Measurements from ENCODE around the gene EIF2AK3. TPM values are rescaled to one million over a fixed set of nuclear protein-coding genes. Genes with fewer than 3 reads are reported as not detected.

EIF2AK3 gene
- polyA plus RNA-seq, 3 donors = 2.0 to 6.6 (median 2.3) TPM

GRCh38 chr2:88668862-88669261 lies 41.6 kb upstream of the EIF2AK3 start:
- Histone ChIP-seq H2AFZ (ENCODE audit: insufficient read depth, low read depth, low read length, poor library complexity, severe bottlenecking) (no peak overlapping the region), H3K9me3 (replicated peaks in 1 of 2; ENCODE audit: control insufficient read depth in 1 of 2, insufficient read depth in 1 of 2, low read length in 2 of 2) (no peaks in the 10 kb centered on the region), H3K4me2 (replicated peaks; ENCODE audit: extremely low read depth, low read length, poor library complexity, severe bottlenecking) (no peak overlapping the region), H3K79me2 (ENCODE audit: insufficient read depth, low read length) (no peaks in the 10 kb centered on the region), H3K27ac (ENCODE audit: low read depth in 1 of 2, low read length in 2 of 2) (no peak overlapping the region), H3K9ac (ENCODE audit: insufficient read depth, low read length, poor library complexity, severe bottlenecking) (no peak overlapping the region), H3K27me3 (ENCODE audit: control insufficient read depth in 2 of 2, insufficient read depth in 2 of 2, low read length in 2 of 2) (no peaks in the 10 kb centered on the region), H3K4me1 (ENCODE audit: control insufficient read depth in 1 of 2, insufficient read depth in 2 of 2, low read length in 2 of 2) (no peaks in the 10 kb centered on the region), H4K20me1 (ENCODE audit: insufficient read depth, low read length) (no peaks in the 10 kb centered on the region), H3K4me3 (replicated peaks in 1 of 3; ENCODE audit: low read depth in 2 of 3, low read length in 3 of 3) (no peak overlapping the region), H3K36me3 (replicated peaks in 1 of 2; ENCODE audit: control insufficient read depth in 1 of 2, insufficient read depth in 2 of 2, low read length in 2 of 2) (no peaks in the 10 kb centered on the region)
- no peak overlapping the region for H3K4me3 Mint-ChIP-seq
- no peak for DNase-seq
- H3K27ac Mint-ChIP-seq = no peak overlapping the region
- intact Hi-C loops (cut with micrococcal nuclease) = no loop called here
- H3K27me3 Mint-ChIP-seq (ENCODE audit: low read depth in 3 of 3) = peaks cover 0 to 6% (median 1%) of the 10 kb centered on the region in 3 donors
- H3K9me3 Mint-ChIP-seq = peaks cover 0 to 3% (median 0%) of the 10 kb centered on the region in 7 donors
- TF ChIP-seq CTCF (IDR thresholded peaks at IDR 0.05) = no peak
- no peaks in the 10 kb centered on the region for H3K4me1 Mint-ChIP-seq
- WGBS (ENCODE audit: insufficient coverage) = 100% methylated on average over 1 of the region's 2 CpGs
- no peaks in the 10 kb centered on the region for H3K36me3 Mint-ChIP-seq

- Histone ChIP-seq H4K20me1 (ENCODE audit: insufficient read depth, low read length) (no peaks in the 10 kb centered on the region), H3K9ac (ENCODE audit: insufficient read depth, low read length, poor library complexity, severe bottlenecking) (no peak overlapping the region), H3K36me3 (replicated peaks in 1 of 2; ENCODE audit: control insufficient read depth in 1 of 2, insufficient read depth in 2 of 2, low read length in 2 of 2) (no peaks in the 10 kb centered on the region), H2AFZ (ENCODE audit: insufficient read depth, low read depth, low read length, poor library complexity, severe bottlenecking) (no peak overlapping the region), H3K4me2 (replicated peaks; ENCODE audit: extremely low read depth, low read length, poor library complexity, severe bottlenecking) (no peak overlapping the region), H3K9me3 (replicated peaks in 1 of 2; ENCODE audit: control insufficient read depth in 1 of 2, insufficient read depth in 1 of 2, low read length in 2 of 2) (no peaks in the 10 kb centered on the region), H3K27ac (ENCODE audit: low read depth in 1 of 2, low read length in 2 of 2) (no peak overlapping the region), H3K4me3 (replicated peaks in 1 of 3; ENCODE audit: low read depth in 2 of 3, low read length in 3 of 3) (no peak overlapping the region), H3K79me2 (ENCODE audit: insufficient read depth, low read length) (no peaks in the 10 kb centered on the region), H3K27me3 (ENCODE audit: control insufficient read depth in 2 of 2, insufficient read depth in 2 of 2, low read length in 2 of 2) (no peaks in the 10 kb centered on the region), H3K4me1 (ENCODE audit: control insufficient read depth in 1 of 2, insufficient read depth in 2 of 2, low read length in 2 of 2) (no peaks in the 10 kb centered on the region)
- H3K4me1 Mint-ChIP-seq = no peaks in the 10 kb centered on the region
- H3K27ac Mint-ChIP-seq = no peak overlapping the region
- no peaks in the 10 kb centered on the region for H3K36me3 Mint-ChIP-seq
- H3K4me3 Mint-ChIP-seq = no peak overlapping the region
- no CpG with 5 or more reads among the region's 2 CpGs for WGBS (ENCODE audit: insufficient coverage)
- H3K27me3 Mint-ChIP-seq (ENCODE audit: low read depth in 3 of 3) = peaks cover 0 to 3% (median 0%) of the 10 kb centered on the region in 3 donors
- peaks cover 0 to 3% (median 0%) of the 10 kb centered on the region in 7 donors for H3K9me3 Mint-ChIP-seq
- intact Hi-C loops (cut with micrococcal nuclease) = no loop called here
- TF ChIP-seq CTCF (IDR thresholded peaks at IDR 0.05) = no peak
- no peak for DNase-seq
These were observed 40.0 kb upstream of the EIF2AK3 start for GRCh38 chr2:88667219-88667618.

All from CD14-positive monocyte (primary cell).